A549 treated with ZK216348 at 1 μM for 4 hours (cell line): ENCODE data around the gene CSTB. TPM values are rescaled to one million over a fixed set of nuclear protein-coding genes. Genes with fewer than 3 reads are reported as not detected.

Source experiments
- total RNA-seq: library from RNA; stranded (reverse); fragments of 200-300 nt; extraction: Qiagen RNA extraction; gene quantifications from 5 replicates; pipeline ENCODE4 v1.2.3, GENCODE V29; 2022; ENCODE audit warnings: low read depth

Gene CSTB, protein sequence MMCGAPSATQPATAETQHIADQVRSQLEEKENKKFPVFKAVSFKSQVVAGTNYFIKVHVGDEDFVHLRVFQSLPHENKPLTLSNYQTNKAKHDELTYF
- 90.1 to 97.8 TPM (median 95.7 TPM) in 5 replicates for total RNA-seq

GRCh38 chr21:43775795-43776430 is at the start of gene CSTB:
CSTB (minus strand) TSS chr21:43776308; CDS start chr21:43776269, 39 bp downstream.

DNA sequence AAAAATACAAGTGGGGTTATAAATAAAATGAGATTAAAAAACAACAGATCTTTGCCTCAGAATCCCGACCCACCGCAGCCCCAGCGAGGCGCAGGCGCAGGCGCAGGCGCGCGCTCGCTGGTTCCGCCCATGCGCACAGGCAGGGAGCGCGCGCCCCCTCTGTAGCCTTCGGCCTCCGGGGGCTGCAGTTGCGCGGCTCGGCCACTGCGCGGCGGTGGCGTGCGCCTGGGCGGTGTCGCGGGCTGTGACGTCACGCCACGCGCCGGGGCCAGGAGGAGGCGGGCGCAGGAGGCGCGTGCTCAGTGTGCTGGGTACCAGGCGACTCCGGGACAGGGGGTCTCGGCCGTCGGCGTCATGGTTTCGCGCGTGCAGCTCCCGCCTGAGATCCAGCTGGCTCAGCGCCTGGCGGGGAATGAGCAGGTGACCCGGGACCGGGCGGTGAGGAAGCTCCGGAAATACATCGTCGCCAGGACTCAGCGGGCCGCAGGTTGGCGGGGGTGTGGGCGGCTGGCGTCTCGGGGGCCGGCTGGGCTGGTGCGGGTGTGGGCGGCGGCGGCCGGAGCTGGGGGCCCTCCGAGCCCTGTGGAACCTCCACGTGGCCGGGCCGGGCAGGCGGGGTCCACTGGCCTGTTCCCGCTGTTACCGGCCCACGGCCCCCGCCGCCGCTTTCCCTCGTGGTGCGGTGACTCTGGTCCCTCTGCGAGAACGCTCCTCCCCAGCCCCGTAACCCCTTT is 13.3 kb upstream of the CSTB start, which contains the start of gene RRP1:
TSS of gene RRP1 (plus strand) at position 302 of the 734 bp plus-strand sequence. CDS start at position 355, 53 bp downstream.

Other genes starting within 250 kb of the CSTB start
- gene HSF2BP, start 116.8 kb downstream of the CSTB start, total RNA-seq, result 1.5 to 2.5 TPM (median 2.1 TPM) in 5 replicates
- gene RRP1B, start 116.7 kb downstream of the CSTB start, total RNA-seq, result 31.7 to 40.1 TPM (median 36.1 TPM) in 5 replicates
- 214 to 343 TPM (median 296 TPM) in 5 replicates for gene PDXK, start 57.2 kb downstream of the CSTB start, total RNA-seq
- gene RRP1, start 13.3 kb upstream of the CSTB start, total RNA-seq, result 31.4 to 38.7 TPM (median 33.6 TPM) in 5 replicates
- 13.8 to 25.8 TPM (median 24.2 TPM) in 5 replicates for gene AGPAT3, start 88.9 kb upstream of the CSTB start, total RNA-seq
- 16.1 to 20.6 TPM (median 18.2 TPM) in 5 replicates for gene TRAPPC10, start 236.0 kb upstream of the CSTB start, total RNA-seq